Peyer's patch (tissue), 4 donors: Measurements from ENCODE around the gene EEF1B2.

ENCODE experiments used
- POLR2A ChIP-seq, 2 donors: fragments of 450-650 bp; IDR thresholded peaks; one replicate each; pipeline ENCODE4 v1.5.1; 2017; ENCODE audit warnings: antibody characterized with exemption in 2 of 2, mild to moderate bottlenecking in 2 of 2, moderate library complexity in 2 of 2
- TF ChIP-seq, protein P1 (sequence below), 6 experiments: fragments of 450-650 bp in 4 of 6; fragments of 200-600 bp in 2 of 6; sonication (generic) in 1 of 6; IDR thresholded peaks; one replicate each; pipeline ENCODE4 v1.5.1; 2017 to 2019; ENCODE audit warnings: antibody characterized with exemption in 6 of 6, mild to moderate bottlenecking in 3 of 6, moderate library complexity in 1 of 6

DNA sequence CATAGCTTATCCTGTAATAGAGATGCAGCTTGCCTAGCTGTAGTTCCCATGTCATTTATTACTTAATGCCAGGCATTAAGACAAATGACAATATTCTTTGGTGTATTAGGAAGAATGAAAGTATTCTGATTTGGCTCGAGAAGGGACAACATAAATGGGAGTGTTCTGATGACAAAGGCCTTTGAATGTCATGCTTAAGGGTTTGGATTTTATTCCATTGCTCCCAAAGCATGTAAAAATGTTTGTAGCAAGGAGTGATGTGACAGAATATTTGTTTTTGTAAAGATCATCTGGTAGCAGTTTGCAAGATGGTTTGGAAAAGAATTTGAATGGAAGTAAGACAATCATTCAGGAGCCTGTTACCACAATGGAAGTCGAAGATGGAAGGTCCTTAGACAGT, 30.4 kb downstream of the EEF1B2 start:
- TF ChIP-seq, protein P1, sequence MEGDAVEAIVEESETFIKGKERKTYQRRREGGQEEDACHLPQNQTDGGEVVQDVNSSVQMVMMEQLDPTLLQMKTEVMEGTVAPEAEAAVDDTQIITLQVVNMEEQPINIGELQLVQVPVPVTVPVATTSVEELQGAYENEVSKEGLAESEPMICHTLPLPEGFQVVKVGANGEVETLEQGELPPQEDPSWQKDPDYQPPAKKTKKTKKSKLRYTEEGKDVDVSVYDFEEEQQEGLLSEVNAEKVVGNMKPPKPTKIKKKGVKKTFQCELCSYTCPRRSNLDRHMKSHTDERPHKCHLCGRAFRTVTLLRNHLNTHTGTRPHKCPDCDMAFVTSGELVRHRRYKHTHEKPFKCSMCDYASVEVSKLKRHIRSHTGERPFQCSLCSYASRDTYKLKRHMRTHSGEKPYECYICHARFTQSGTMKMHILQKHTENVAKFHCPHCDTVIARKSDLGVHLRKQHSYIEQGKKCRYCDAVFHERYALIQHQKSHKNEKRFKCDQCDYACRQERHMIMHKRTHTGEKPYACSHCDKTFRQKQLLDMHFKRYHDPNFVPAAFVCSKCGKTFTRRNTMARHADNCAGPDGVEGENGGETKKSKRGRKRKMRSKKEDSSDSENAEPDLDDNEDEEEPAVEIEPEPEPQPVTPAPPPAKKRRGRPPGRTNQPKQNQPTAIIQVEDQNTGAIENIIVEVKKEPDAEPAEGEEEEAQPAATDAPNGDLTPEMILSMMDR (IDR thresholded peaks at IDR 0.05) = no peak
- TF ChIP-seq POLR2A (IDR thresholded peaks at IDR 0.05) = no peak
